Measurements from ENCODE around the gene BRD4.
A peak's percentile ranks its signal among the peaks of the same experiment; 100 is the strongest.

BRD4 gene

GRCh38 chr19:15225760-15226159 is 106.6 kb downstream of the BRD4 start:
- DNase-seq (ENCODE audit: low read depth, low spot score): no peak

DNA sequence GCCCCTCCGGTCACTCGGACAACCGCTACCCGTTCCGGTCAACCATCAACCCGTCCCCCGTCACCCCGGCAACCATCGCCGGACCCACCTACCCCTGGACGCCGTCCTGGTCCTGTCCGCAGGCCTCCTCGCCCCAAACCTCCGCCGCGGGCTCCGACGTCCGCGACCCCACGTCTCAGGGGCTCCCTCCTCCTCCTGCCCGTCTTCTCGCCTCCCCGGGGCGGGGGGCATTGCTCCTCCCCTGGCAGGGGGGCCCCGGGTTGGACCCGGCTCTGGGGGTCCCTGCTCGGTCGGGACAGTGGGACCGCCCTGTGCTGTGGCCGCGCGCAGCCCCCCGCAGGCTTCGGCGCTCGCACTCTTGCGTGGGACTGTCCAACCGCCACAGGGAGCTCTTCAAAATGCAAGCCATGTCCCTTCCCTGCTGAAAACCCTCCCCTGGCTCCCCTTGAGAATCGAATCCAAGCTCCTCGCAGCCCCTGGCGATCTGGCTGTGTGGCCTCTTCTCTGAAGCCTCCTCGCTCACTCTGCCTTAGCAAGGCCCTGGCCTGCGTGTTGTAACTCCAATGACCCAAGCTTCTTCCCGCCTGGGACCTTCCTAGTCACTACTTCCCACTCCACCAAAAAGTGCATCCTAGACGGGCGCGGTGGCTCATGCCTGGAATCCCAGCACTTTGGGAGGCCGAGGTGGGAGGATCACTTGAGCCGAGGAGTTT is 108.5 kb downstream of the BRD4 start:
- DNase-seq (ENCODE audit: low read depth, low spot score): peak; percentile 44

DNA sequence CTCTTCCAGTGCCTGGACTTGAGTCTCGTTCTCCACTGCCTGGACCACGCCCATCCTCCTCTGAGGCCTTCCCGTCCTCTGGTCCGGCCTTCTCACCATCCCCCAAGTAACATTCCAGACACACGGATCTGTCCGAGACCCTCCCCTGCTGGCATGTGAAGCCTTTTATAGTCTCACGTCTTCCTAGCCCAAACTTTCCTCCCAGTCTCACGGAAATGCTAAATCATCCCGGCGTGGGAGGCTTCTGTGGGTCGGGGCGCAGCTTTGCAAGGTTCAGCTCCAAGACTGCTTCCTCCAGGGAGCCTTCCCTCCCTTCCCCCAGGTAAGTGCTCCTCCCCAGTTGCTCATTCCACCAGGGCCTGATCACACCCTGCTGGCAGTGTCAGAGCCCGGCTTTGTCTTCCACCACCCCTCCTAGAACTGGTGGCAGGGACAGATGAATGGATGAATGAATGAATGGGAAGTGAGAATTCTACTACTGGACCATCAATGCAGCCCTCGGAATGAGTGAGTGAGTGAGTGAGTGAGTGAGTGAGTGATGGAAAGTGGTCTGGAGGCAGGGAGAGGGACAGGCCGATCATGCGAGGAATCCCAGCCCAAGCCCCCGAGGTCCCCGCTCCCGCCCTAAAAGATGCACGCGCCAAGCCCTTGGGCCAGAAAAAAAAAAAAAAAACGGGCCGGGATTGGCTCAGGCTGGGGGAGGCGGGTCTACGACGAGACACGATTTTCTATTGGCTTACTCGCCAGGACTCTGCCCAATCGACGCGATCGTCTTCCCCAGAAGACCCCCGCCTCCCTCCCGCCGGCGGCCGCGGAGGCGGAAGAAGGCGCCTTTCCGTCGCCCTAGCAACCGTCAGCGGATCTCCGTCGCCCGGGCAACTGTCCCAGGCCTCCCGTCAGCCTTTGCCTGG is 109.3 kb downstream of the BRD4 start:
- peak; percentile 99 for DNase-seq (ENCODE audit: low read depth, low spot score)

DNA sequence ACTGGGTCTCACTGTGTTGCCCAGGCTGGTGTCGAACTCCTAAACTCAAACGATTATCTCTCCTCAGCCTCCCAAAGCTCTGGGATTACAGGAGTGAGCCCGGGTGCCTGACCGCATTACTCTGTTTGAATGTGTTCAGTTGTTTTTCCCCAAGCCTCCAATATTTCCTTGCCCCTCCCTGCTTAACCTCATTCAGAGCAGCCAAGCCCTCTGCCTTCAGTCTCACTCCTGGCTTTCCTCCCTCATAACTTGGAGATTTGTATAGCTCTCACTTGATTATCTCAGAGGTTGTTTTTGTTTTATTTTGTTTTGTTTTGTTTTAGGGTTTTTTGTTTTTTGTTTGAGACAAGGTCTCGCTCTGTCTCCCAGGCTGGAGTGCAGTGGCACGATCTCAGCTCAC is 111.5 kb downstream of the BRD4 start:
- DNase-seq (ENCODE audit: low read depth, low spot score): no peak

- DNase-seq (ENCODE audit: low read depth, low spot score): no peak
These were observed 113.8 kb downstream of the BRD4 start for GRCh38 chr19:15218501-15218900.

DNA sequence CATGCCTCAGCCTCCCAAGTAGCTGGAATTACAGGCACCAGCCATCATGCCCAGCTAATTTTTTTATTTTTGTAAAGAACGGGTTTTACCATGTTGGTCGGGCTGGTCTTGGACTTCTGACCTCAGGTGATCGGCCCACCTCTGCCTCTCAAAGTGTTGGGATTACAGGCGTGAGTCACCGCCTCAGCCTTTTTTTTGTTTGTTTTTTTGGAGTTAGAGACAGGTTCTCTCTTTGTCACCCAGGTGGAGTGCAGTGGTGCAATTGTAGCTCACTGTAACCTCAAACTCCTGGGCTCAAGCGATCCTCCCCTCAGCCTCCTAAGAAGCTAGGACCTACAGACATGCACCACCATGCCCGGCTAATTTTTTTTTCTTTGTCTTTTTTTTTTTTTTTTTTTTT is 116.0 kb downstream of the BRD4 start:
- DNase-seq (ENCODE audit: low read depth, low spot score): no peak

GRCh38 chr19:15213715-15214381 is 118.5 kb downstream of the BRD4 start:
- peak; percentile 32 for DNase-seq (ENCODE audit: low read depth, low spot score)

- no peak for DNase-seq (ENCODE audit: low read depth, low spot score)
These were observed 119.6 kb downstream of the BRD4 start for GRCh38 chr19:15212711-15213110.

- peak; percentile 39 for DNase-seq (ENCODE audit: low read depth, low spot score)
These were observed 122.0 kb downstream of the BRD4 start for GRCh38 chr19:15210323-15210781.

GRCh38 chr19:15201374-15202023 is 130.8 kb downstream of the BRD4 start:
- no peak for DNase-seq (ENCODE audit: low read depth, low spot score)

DNA sequence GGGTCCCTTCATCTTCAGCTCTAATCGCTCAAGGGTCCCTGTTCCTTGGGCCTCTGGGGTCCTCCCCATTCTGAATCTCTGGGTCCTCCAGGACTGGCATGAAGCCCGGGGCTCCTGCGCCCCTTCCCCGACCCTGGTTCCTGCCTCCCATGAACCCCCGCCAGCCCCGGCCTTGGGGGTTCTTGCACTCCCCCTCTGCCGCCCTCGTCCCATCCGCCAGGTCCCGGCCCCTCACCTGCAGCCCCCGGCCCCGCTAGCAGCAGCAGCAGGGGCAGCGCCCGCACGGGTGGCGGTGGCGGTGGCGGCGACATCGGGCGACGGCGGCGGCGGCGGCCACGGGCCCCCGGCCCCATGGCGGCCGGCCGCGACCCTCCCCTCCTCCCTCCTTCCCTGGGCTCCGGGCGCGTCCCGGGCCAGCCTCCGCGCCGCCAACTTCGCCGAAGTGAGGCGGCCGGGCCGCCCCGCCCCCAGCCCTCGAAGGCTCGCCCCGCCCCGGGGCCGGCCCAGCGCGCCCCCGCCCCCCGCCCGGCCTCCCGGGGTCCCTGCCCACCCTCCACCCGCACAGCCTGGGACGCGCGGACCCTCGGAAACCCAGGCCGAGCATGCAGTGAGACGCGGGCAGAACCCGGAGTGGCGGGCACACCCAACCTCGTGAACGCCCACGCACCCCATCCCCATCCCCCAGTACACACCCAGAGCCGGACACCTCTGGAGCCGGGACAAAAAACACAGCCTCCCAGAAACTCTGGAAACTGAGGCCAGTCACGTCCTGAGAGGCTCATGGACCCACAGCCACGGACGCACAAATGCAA is 131.6 kb downstream of the BRD4 start, which contains the start of gene NOTCH3:
TSS of gene NOTCH3 (minus strand) at position 443 of the 812 bp plus-strand sequence. CDS start at position 353, 90 bp downstream.
- peak; percentile 64 for DNase-seq (ENCODE audit: low read depth, low spot score)

GRCh38 chr19:15199661-15200552 is 132.4 kb downstream of the BRD4 start:
- DNase-seq (ENCODE audit: low read depth, low spot score): peak; percentile 73

GRCh38 chr19:15198951-15199660 is 133.2 kb downstream of the BRD4 start:
- no peak for DNase-seq (ENCODE audit: low read depth, low spot score)

DNA sequence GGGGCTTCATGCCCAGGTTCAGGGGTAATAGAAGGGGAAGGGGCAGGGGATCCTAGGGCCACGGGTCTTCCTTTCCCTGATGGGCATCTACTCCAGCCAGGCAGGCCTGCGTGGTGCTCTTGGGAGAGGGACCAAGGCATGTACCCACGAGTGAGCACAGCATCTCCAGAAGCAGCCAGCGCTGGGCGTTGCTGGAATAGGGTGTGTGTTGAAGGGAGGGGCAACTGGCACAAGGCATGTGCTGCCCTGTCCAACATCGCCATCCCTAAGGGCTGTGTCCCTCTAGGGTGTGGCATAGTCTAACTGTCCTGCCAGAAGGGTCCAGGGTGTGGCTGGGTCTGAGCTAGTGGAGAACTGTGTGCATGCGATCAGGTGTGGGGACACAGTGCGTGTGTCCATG is 134.4 kb downstream of the BRD4 start:
- DNase-seq (ENCODE audit: low read depth, low spot score): no peak

DNA sequence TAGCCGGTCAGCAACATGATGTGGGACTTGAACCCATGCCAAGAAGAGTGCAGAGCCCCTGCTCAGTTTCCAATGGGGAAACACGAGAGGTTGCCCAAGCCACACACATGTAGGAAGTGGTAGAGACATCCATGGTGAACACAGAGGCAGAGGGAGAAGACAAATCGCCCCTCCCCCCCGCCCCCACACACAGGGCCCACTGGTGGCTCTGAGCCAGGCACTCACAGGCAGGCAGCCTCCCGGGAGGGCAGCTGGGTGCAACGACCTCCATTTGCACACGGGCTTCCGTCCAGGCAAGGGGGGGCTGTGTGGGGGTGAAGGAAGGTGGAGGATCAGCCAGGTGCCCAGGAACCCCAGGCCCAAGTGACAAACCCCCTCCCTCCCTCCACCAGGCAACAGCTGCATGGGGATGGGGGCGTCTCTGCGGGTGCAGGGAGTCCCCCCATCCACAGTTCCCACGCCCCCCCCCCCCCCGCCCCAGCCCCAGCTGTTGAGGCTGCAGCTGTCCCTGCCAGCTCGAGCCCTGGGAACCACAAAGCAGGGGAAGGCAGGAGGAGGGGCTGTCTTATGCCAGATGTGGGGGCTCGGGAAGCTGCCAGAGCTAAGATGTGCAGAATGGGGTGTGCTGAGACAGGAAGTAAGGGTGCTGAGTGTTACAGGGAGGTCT is 134.9 kb downstream of the BRD4 start:
- no peak for DNase-seq (ENCODE audit: low read depth, low spot score)

DNA sequence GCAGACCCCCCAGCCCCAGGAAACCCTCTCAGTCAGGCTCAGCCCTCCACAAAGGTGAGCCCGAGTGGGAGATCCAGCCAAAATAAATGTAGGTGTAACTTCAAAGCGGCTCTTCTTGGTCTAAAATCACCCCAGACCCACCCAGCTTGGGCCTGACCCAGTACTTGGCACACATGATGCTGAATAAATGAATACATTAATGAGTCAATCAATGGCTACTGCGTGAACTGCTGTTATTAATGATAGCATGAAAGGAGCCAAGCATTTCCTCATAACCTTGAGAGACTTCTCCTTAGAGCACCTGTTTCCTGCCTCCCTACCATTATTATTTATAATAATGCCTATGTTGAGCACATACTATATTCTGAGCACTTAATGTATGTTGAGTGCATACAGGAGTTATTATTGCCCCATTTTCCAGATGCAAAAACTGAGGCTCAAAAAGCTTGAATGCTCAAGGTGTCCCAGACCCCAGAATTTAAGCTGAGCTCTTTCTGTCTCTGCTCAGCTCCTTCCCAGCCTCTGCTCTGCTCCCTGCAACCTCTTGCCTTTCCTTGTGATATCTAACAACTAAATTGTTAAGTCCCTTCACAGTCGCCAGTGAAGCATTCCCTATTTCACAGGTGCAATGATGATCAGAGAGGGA is 135.9 kb downstream of the BRD4 start:
- no peak for DNase-seq (ENCODE audit: low read depth, low spot score)

DNA sequence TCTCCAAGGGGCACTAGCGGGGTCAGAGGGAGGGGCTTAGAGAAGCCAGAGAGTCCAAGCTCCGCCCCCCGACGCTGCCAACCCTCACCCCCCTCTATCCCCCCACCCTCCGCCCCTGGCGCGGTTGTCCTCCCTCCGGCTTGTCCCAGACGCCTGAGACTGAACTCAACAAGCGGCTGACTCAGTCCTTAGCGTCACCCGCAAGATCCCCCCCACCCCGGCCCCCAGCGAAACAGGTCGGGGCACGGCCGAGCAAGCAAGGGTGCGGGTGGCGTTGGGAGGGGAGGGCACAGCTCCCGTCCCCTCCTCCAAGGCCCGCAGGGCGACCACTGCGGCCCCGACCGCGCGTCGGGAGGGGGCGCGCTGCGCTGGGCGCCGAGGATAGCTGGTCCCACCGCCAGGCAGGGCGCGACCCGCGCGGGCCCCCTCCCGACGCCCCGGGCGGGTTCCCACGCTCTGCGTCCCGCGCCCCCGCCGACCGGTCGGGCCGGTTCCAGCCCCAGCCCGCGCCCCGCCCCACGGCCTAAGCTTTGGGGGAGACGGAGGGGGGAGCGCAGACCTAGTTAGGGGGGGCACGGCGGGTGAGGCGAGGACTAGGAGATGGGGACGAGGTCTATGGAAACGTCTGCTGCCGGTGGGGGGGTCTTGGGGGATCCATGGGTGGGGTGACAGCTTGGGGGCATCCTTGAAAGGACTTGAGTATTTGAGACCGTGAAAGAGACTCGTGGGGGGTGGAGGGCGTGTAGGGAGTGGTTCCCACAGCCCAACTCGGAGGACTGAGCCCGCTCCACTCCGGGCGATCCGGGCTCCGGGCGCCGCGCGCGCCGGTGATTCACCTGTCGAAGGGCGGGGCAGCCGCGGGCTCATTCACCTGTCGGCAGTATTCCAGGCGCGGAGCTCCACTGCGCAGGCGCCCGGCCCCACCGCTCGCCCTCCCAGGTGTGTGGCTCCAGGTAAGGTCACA is 136.7 kb downstream of the BRD4 start:
- peak; percentile 76 for DNase-seq (ENCODE audit: low read depth, low spot score)

Measured in astrocyte of the hippocampus (primary cell).